Activated CD4-positive, alpha-beta T cell treated with anti-CD3 and anti-CD28 coated beads, Interleukin-2, amount 10 ng/mL, durations not matched to agents 24 days and 14 days (primary cell): ENCODE data around the gene TNFAIP2. TPM values are rescaled to one million over a fixed set of nuclear protein-coding genes. Genes with fewer than 3 reads are reported as not detected.
A peak's percentile ranks its signal among the peaks of the same experiment; 100 is the strongest.

ENCODE experiments used
- DNase-seq: peaks from one replicate; pipeline ENCODE4 v3.0.0; 2022
- H3K27ac Mint-ChIP-seq: one replicate; pipeline ENCODE4 v1.8.0; 2022; ENCODE audit warnings: mild to moderate bottlenecking, mixed read lengths
- H3K27me3 Mint-ChIP-seq: one replicate; pipeline ENCODE4 v1.8.0; 2022; ENCODE audit warnings: mixed read lengths
- H3K36me3 Mint-ChIP-seq: one replicate; pipeline ENCODE4 v1.8.0; 2022; ENCODE audit warnings: low read depth, mild to moderate bottlenecking, mixed read lengths
- H3K4me1 Mint-ChIP-seq: one replicate; pipeline ENCODE4 v1.8.0; 2021; ENCODE audit warnings: mixed read lengths
- H3K4me3 Mint-ChIP-seq: one replicate; pipeline ENCODE4 v1.8.0; 2022; ENCODE audit warnings: mild to moderate bottlenecking, moderate library complexity, mixed read lengths
- H3K9me3 Mint-ChIP-seq: one replicate; pipeline ENCODE4 v1.8.0; 2021; ENCODE audit warnings: mixed read lengths
- intact Hi-C: fragments of 100-400 bp; cut with micrococcal nuclease; formaldehyde crosslinking; loops from one replicate; pipeline ENCODE4 v1.15.1; 2023
- total RNA-seq: library from RNA; stranded (reverse); gene quantifications from 2 replicates; pipeline ENCODE4 v1.2.3, GENCODE V29; 2022

TNFAIP2 gene
- total RNA-seq = 0.37 and 0.50 TPM in 2 replicates

GRCh38 chr14:103122947-103123633 lies at the start of gene TNFAIP2:
TSS of gene TNFAIP2 (plus strand) at chr14:103123461. CDS start at chr14:103126458, 2,997 bp downstream.
- H3K9me3 Mint-ChIP-seq = no peaks in the 10 kb centered on the region

GRCh38 chr14:103073876-103074728 lies 49.2 kb upstream of the TNFAIP2 start:
- Mint-ChIP-seq H3K36me3 (no peaks in the 10 kb centered on the region), H3K4me1 (no peaks in the 10 kb centered on the region), H3K4me3 (no peak overlapping the region), H3K27me3 (peaks cover 4% of the 10 kb centered on the region), H3K9me3 (no peaks in the 10 kb centered on the region), H3K27ac (no peak overlapping the region)
- DNase-seq = no peak
- intact Hi-C loops = loop anchor here (2.0 kb wide), 2 partner anchors 17 to 219 kb away; no protein-coding TSS in a partner anchor

More at GRCh38 chr14:103122947-103123633, at the start of gene TNFAIP2:
- intact Hi-C loops = no loop called here
- H3K36me3 Mint-ChIP-seq = no peaks in the 10 kb centered on the region
- H3K27me3 Mint-ChIP-seq = peaks cover 26% of the 10 kb centered on the region
- no peak within 1 kb of the TSS for H3K27ac Mint-ChIP-seq
- H3K4me1 Mint-ChIP-seq = peaks cover 2% of the 10 kb centered on the region
- peak within 1 kb of the TSS; percentile 28 for H3K4me3 Mint-ChIP-seq
- DNase-seq = no peak

- intact Hi-C loops = loop anchor here (2.0 kb wide), 2 partner anchors 16 to 218 kb away; no protein-coding TSS in a partner anchor
- peak; percentile 66 for DNase-seq
- no peaks in the 10 kb centered on the region for H3K4me1 Mint-ChIP-seq
- H3K9me3 Mint-ChIP-seq = no peaks in the 10 kb centered on the region
- no peak overlapping the region for H3K27ac Mint-ChIP-seq
- H3K27me3 Mint-ChIP-seq = peaks cover 4% of the 10 kb centered on the region
- H3K36me3 Mint-ChIP-seq = no peaks in the 10 kb centered on the region
- no peak overlapping the region for H3K4me3 Mint-ChIP-seq
These were observed 48.4 kb upstream of the TNFAIP2 start for GRCh38 chr14:103074729-103075367.

DNA sequence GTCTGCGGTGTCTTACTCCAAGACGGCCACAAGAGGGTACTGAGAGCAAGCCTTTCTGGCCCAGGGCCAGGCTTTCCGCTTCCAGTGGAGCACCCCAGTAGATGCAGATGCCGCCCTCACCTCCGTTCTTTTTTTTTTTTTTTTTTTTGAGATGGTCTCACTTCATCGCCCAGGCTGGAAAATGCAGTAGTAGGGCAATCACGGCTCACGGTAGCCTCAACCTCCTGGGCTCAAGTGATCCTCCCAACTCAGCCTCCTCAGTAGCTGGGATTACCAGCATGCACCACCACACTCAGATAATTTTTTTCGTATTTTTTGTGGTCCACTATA lies 44.9 kb upstream of the TNFAIP2 start:
- no peak overlapping the region for H3K27ac Mint-ChIP-seq
- intact Hi-C loops = loop anchor here (1.0 kb wide), 1 partner anchor 13 kb away; no protein-coding TSS in a partner anchor
- H3K9me3 Mint-ChIP-seq = no peaks in the 10 kb centered on the region
- H3K4me3 Mint-ChIP-seq = no peak overlapping the region
- no peaks in the 10 kb centered on the region for H3K4me1 Mint-ChIP-seq
- H3K36me3 Mint-ChIP-seq = no peaks in the 10 kb centered on the region
- DNase-seq = peak; percentile 91
- peaks cover 4% of the 10 kb centered on the region for H3K27me3 Mint-ChIP-seq

- no peak overlapping the region for H3K4me3 Mint-ChIP-seq
- H3K27me3 Mint-ChIP-seq = peaks cover 4% of the 10 kb centered on the region
- no peaks in the 10 kb centered on the region for H3K9me3 Mint-ChIP-seq
- H3K4me1 Mint-ChIP-seq = no peaks in the 10 kb centered on the region
- intact Hi-C loops = loop anchor here (1.0 kb wide), 1 partner anchor 12 kb away; no protein-coding TSS in a partner anchor
- no peak for DNase-seq
- H3K36me3 Mint-ChIP-seq = no peaks in the 10 kb centered on the region
- H3K27ac Mint-ChIP-seq = no peak overlapping the region
These were observed 44.2 kb upstream of the TNFAIP2 start for GRCh38 chr14:103078860-103079587.

DNA sequence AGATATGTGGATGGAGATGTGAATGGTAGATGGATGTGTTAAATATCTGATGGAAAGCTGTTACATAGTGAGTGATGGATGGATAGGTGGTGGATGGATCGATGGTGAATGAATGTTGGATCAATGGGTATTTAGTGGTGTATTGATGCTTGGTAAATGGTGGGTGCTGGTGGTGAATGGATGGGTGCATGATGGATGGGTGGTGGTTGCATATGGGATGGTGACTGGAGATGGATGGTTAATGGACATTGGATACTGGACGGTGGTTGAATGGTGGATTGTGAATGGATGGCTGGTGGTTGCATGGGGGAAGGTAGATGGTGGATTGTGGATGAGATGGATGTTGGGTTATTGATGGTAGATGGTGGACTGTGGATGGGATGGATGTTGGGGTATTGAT lies 41.3 kb upstream of the TNFAIP2 start:
- intact Hi-C loops = no loop called here
- Mint-ChIP-seq H3K36me3 (no peaks in the 10 kb centered on the region), H3K27me3 (peaks cover 5% of the 10 kb centered on the region), H3K4me3 (no peak overlapping the region), H3K27ac (no peak overlapping the region), H3K4me1 (no peaks in the 10 kb centered on the region), H3K9me3 (no peaks in the 10 kb centered on the region)
- DNase-seq = no peak

- intact Hi-C loops = no loop called here
- Mint-ChIP-seq H3K4me1 (no peaks in the 10 kb centered on the region), H3K9me3 (no peaks in the 10 kb centered on the region), H3K27me3 (peaks cover 5% of the 10 kb centered on the region), H3K27ac (no peak within 1 kb of the TSS), H3K36me3 (no peaks in the 10 kb centered on the region), H3K4me3 (no peak within 1 kb of the TSS)
- no peak for DNase-seq
These were observed 39.0 kb upstream of the TNFAIP2 start, which contains the start of gene LBHD2 for GRCh38 chr14:103084021-103084919. TSS of gene LBHD2 (plus strand) at chr14:103084210. CDS start at chr14:103086013, 1,803 bp downstream.

- H3K4me1 Mint-ChIP-seq = no peaks in the 10 kb centered on the region
- H3K27me3 Mint-ChIP-seq = peaks cover 5% of the 10 kb centered on the region
- no peak for DNase-seq
- no peak overlapping the region for H3K4me3 Mint-ChIP-seq
- no peaks in the 10 kb centered on the region for H3K36me3 Mint-ChIP-seq
- no peaks in the 10 kb centered on the region for H3K9me3 Mint-ChIP-seq
- no peak overlapping the region for H3K27ac Mint-ChIP-seq
- intact Hi-C loops = no loop called here
These were observed 37.9 kb upstream of the TNFAIP2 start for GRCh38 chr14:103085106-103086091.

GRCh38 chr14:103086771-103087342 lies 36.4 kb upstream of the TNFAIP2 start:
- intact Hi-C loops = no loop called here
- Mint-ChIP-seq H3K4me3 (no peak overlapping the region), H3K27me3 (peaks cover 8% of the 10 kb centered on the region), H3K27ac (no peak overlapping the region), H3K9me3 (no peaks in the 10 kb centered on the region), H3K4me1 (peaks cover 3% of the 10 kb centered on the region), H3K36me3 (no peaks in the 10 kb centered on the region)
- no peak for DNase-seq

DNA sequence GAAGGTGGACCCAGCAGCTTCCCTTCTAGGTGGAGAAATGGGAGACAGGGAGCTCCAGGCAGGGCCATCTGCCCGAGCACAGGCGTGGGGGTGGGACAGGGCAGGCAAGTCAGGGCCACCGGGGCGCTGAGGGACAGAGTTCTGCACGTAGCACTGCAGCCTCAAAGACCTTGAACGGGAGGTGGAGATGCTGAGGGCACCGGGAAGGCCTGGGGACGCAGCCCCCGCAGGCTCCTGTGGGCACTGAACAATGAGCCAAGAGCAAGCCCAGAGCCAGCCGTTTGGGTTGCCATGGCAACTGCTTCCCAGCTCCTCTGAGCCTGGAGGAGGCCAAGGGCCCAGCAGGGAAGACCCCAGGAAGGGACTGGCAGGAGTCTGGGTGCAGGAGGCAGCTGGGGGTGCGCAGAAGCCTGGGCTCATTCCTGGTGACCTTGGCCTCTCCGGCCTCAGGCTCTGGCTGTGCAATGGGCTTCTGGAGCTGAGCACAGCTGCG lies 35.9 kb upstream of the TNFAIP2 start:
- H3K4me1 Mint-ChIP-seq = peaks cover 3% of the 10 kb centered on the region
- H3K9me3 Mint-ChIP-seq = no peaks in the 10 kb centered on the region
- intact Hi-C loops = no loop called here
- H3K4me3 Mint-ChIP-seq = no peak overlapping the region
- no peaks in the 10 kb centered on the region for H3K36me3 Mint-ChIP-seq
- DNase-seq = no peak
- no peak overlapping the region for H3K27ac Mint-ChIP-seq
- peaks cover 8% of the 10 kb centered on the region for H3K27me3 Mint-ChIP-seq

GRCh38 chr14:103088921-103089320 lies 34.3 kb upstream of the TNFAIP2 start:
- H3K9me3 Mint-ChIP-seq = no peaks in the 10 kb centered on the region
- H3K4me3 Mint-ChIP-seq = no peak overlapping the region
- H3K36me3 Mint-ChIP-seq = no peaks in the 10 kb centered on the region
- intact Hi-C loops = no loop called here
- H3K27ac Mint-ChIP-seq = no peak overlapping the region
- DNase-seq = no peak
- H3K4me1 Mint-ChIP-seq = peaks cover 3% of the 10 kb centered on the region
- H3K27me3 Mint-ChIP-seq = peaks cover 8% of the 10 kb centered on the region
